ENCODE data around the gene BCL11B.

DNA sequence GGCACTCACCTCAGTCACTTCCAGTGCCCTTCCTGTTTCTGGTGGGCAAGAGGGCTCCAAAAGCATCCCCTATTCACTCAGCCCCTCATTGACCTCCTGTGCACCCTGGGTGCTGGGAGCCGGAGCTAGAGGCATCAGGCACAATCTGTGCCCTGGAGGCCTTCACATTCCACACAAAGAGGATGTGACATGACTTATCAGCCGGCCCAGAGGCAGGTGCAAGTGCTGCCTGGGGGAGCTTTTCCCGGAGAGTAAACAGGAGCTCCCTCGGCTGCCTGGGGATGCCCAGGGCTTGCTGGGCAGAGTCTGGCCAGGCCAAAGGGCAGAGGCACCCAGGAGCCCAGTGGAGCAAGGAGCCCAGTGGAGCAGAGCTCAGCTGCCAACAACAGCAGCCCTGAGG is 64.5 kb downstream of the BCL11B start:
- no peak for TF ChIP-seq POLR2A (IDR thresholded peaks at IDR 0.05)
- no peak for TF ChIP-seq CTCF (IDR thresholded peaks at IDR 0.05)
- no peak for TF ChIP-seq POLR2AphosphoS5 (IDR thresholded peaks at IDR 0.05)
- TF ChIP-seq EP300 (IDR thresholded peaks at IDR 0.05): no peak

All from upper lobe of left lung (tissue), 4 donors.